ENCODE results near the gene ADSL.

DNA sequence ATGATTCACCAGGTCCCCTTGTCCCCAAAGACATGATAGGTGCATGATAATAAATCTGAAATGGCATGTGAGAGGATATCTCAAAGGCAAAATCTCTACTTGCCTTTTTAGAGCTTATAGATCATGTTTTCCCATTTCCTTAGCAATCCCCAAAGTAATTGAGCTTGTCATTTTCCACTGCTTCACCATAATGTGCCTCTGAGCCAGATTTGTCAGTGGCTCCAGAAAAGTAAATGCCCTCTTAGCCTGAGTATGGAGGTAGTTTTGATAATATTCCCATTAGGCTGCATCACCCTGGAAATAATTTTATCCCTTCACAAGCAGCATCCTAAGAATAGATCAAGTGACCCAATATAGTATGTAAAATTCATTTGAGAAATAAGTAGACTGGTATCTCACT, 36.7 kb upstream of the ADSL start:
- TF ChIP-seq, protein P1, sequence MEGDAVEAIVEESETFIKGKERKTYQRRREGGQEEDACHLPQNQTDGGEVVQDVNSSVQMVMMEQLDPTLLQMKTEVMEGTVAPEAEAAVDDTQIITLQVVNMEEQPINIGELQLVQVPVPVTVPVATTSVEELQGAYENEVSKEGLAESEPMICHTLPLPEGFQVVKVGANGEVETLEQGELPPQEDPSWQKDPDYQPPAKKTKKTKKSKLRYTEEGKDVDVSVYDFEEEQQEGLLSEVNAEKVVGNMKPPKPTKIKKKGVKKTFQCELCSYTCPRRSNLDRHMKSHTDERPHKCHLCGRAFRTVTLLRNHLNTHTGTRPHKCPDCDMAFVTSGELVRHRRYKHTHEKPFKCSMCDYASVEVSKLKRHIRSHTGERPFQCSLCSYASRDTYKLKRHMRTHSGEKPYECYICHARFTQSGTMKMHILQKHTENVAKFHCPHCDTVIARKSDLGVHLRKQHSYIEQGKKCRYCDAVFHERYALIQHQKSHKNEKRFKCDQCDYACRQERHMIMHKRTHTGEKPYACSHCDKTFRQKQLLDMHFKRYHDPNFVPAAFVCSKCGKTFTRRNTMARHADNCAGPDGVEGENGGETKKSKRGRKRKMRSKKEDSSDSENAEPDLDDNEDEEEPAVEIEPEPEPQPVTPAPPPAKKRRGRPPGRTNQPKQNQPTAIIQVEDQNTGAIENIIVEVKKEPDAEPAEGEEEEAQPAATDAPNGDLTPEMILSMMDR (IDR thresholded peaks at IDR 0.05; ENCODE audit: borderline replicate concordance, extremely low read depth, low read length, poor library complexity, severe bottlenecking): no peak
- no peak for TF ChIP-seq EZH2 (IDR thresholded peaks at IDR 0.05; ENCODE audit: borderline replicate concordance, low read depth, low read length, severe bottlenecking)

Data from DND-41 (cell line).